HCT116 (cell line): ENCODE measurements around the gene KLF9. TPM values are rescaled to one million over a fixed set of nuclear protein-coding genes. Genes with fewer than 3 reads are reported as not detected.

Experiments used
- ATAC-seq: fragments of 200-7000 bp; cut with Tn5 transposase; 2 replicates; pipeline ENCODE4 v1.9.1; 2020; ENCODE audit warnings: mild to moderate bottlenecking, moderate library complexity
- BruUV-seq: library from RNA; stranded (reverse); fragments of 400-500 nt; replicated peaks from 2 replicates; lab custom pipeline; 2021; lab: Mats Ljungman, UMichigan
- CTCF ChIA-PET: fragments of 300-600 bp; sonication (Branson Sonifier 250); formaldehyde crosslinking; loops from one replicate; lab custom pipeline; 2021; ENCODE audit warnings: antibody characterized with exemption; lab: Charles Lee
- POLR2A ChIA-PET: fragments of 300-600, 350-600 bp; sonication (Branson Sonifier 250); formaldehyde crosslinking; loops from one replicate; lab custom pipeline; 2021; ENCODE audit warnings: antibody characterized with exemption; lab: Charles Lee
- RAD21 ChIA-PET, 2 experiments: fragments of 300-600 bp; sonication (Branson Sonifier 250); formaldehyde crosslinking; loops; one replicate each; lab custom pipeline; 2023; ENCODE audit warnings: low total read pairs in 2 of 2; ENCODE audit not compliant: uncharacterized antibody in 2 of 2, unreplicated experiment in 2 of 2, low non-redundant PET in 1 of 2; lab: Charles Lee
- DNase-seq: peaks from one replicate; pipeline ENCODE4 v3.0.0-alpha.2; 2010; ENCODE audit warnings: low read depth, low spot score
- H2AFZ ChIP-seq: fragments of 200-600 bp; shearing (Covaris generic), sonication (generic); 2 replicates; pipeline ENCODE4 v1.6.1; 2017; ENCODE audit warnings: low read depth, mixed run types, mixed read lengths, antibody characterized with exemption, low read length; ENCODE audit not compliant: poor library complexity, severe bottlenecking
- H3K27ac ChIP-seq: 2 replicates; pipeline ENCODE4 v1.5.1; 2012; ENCODE audit warnings: low read depth, low read length
- H3K27me3 ChIP-seq: fragments of 200-600 bp; sonication (generic); 2 replicates; pipeline ENCODE4 v1.6.1; 2016; ENCODE audit warnings: mixed run types, low read length, mixed read lengths; ENCODE audit not compliant: insufficient read depth
- H3K36me3 ChIP-seq, 2 experiments: fragments of 200-500 bp in 1 of 2; fragments of 200-600 bp in 1 of 2; sonication (Bioruptor generic) in 1 of 2; sonication (generic) in 1 of 2; 2 replicates each; pipeline versions ENCODE4 v1.5.1 to v1.6.1; 2014 to 2016; ENCODE audit warnings: low read length in 2 of 2, inconsistent platforms in 1 of 2, mixed read lengths in 1 of 2, mixed run types in 1 of 2; ENCODE audit not compliant: insufficient read depth in 2 of 2, control insufficient read depth in 1 of 2
- H3K4me1 ChIP-seq, 2 experiments: fragments of 200-600 bp in 1 of 2; sonication (generic) in 1 of 2; 2 replicates each; pipeline versions ENCODE4 v1.5.1 to v1.6.1; 2012 to 2017; ENCODE audit warnings: low read length in 2 of 2, inconsistent platforms in 1 of 2, mild to moderate bottlenecking in 1 of 2, mixed read lengths in 1 of 2, mixed run types in 1 of 2, moderate library complexity in 1 of 2; ENCODE audit not compliant: insufficient read depth in 2 of 2, control insufficient read depth in 1 of 2
- H3K4me2 ChIP-seq: fragments of 200-600 bp; sonication (generic); 2 replicates; pipeline ENCODE4 v1.6.1; 2017; ENCODE audit warnings: mixed run types, low read length, mixed read lengths
- H3K4me3 ChIP-seq, 2 experiments: fragments of 200-600 bp in 1 of 2; sonication (generic) in 1 of 2; replicated peaks in 1 of 2; 2 replicates each; pipeline ENCODE4 v1.5.1; 2011 to 2016; ENCODE audit warnings: low read length in 2 of 2, control low read depth in 1 of 2, low read depth in 1 of 2, mild to moderate bottlenecking in 1 of 2, mixed read lengths in 1 of 2, mixed run types in 1 of 2
- H3K79me2 ChIP-seq: fragments of 200-600 bp; sonication (generic); 2 replicates; pipeline ENCODE4 v1.6.1; 2017; ENCODE audit warnings: mild to moderate bottlenecking, mixed run types, low read length, moderate library complexity, mixed read lengths; ENCODE audit not compliant: insufficient read depth
- H3K9ac ChIP-seq: fragments of 200-600 bp; sonication (generic); 2 replicates; pipeline ENCODE4 v1.6.1; 2016; ENCODE audit warnings: low read length, mixed read lengths
- H3K9me2 ChIP-seq: fragments of 200-600 bp; sonication (generic), shearing (Covaris generic); 2 replicates; pipeline ENCODE4 v1.6.1; 2017; ENCODE audit warnings: mixed run types, mild to moderate bottlenecking, moderate library complexity; ENCODE audit not compliant: insufficient read depth
- H3K9me3 ChIP-seq, 2 experiments: fragments of 200-500 bp in 1 of 2; fragments of 200-600 bp in 1 of 2; sonication (Bioruptor generic) in 1 of 2; sonication (generic) in 1 of 2; 2 replicates each; pipeline ENCODE4 v1.6.1; 2014 to 2017; ENCODE audit warnings: low read length in 2 of 2, mixed read lengths in 2 of 2, inconsistent platforms in 1 of 2, low read depth in 1 of 2, mild to moderate bottlenecking in 1 of 2, mixed run types in 1 of 2, moderate library complexity in 1 of 2; ENCODE audit not compliant: control insufficient read depth in 1 of 2, insufficient read depth in 1 of 2
- H4K20me1 ChIP-seq: fragments of 200-600 bp; sonication (generic), shearing (Covaris generic); 2 replicates; pipeline ENCODE4 v1.6.1; 2017; ENCODE audit warnings: mixed run types, mild to moderate bottlenecking, moderate library complexity; ENCODE audit not compliant: insufficient read depth
- ATF3 ChIP-seq: IDR thresholded peaks from 2 replicates; pipeline ENCODE4 v1.6.1; 2012
- CBX3 ChIP-seq: IDR thresholded peaks from 2 replicates; pipeline ENCODE4 v1.6.1; 2012; ENCODE audit warnings: low read depth
- CEBPB ChIP-seq: IDR thresholded peaks from 2 replicates; pipeline ENCODE4 v1.6.1; 2012; ENCODE audit warnings: low read depth
- EGR1 ChIP-seq: IDR thresholded peaks from 2 replicates; pipeline ENCODE4 v1.6.1; 2012; ENCODE audit warnings: low read depth
- ELF1 ChIP-seq: IDR thresholded peaks from 2 replicates; pipeline ENCODE4 v1.6.1; 2012; ENCODE audit warnings: low read depth, borderline replicate concordance
- EZH2 ChIP-seq: fragments of 200-600 bp; sonication (generic); IDR thresholded peaks from 2 replicates; pipeline ENCODE4 v1.6.1; 2017; ENCODE audit warnings: antibody characterized with exemption, mixed run types
- FOSL1 ChIP-seq: IDR thresholded peaks from 2 replicates; pipeline ENCODE4 v1.6.1; 2012; ENCODE audit warnings: low read depth
- JUND ChIP-seq: IDR thresholded peaks from 2 replicates; pipeline ENCODE4 v1.6.1; 2012
- MAX ChIP-seq: IDR thresholded peaks from 2 replicates; pipeline ENCODE4 v1.6.1; 2012
- POLR2A ChIP-seq: IDR thresholded peaks from 2 replicates; pipeline ENCODE4 v1.7.0; 2011; ENCODE audit warnings: borderline replicate concordance; ENCODE audit not compliant: insufficient read depth, insufficient read length; ENCODE audit errors: extremely low read depth
- RAD21 ChIP-seq: IDR thresholded peaks from 2 replicates; pipeline ENCODE4 v1.6.1; 2012; ENCODE audit warnings: low read depth, mild to moderate bottlenecking
- SIN3A ChIP-seq: IDR thresholded peaks from 2 replicates; pipeline ENCODE4 v1.6.1; 2012; ENCODE audit warnings: low read depth
- SP1 ChIP-seq: IDR thresholded peaks from 2 replicates; pipeline ENCODE4 v1.6.1; 2012; ENCODE audit warnings: low read depth
- SRF ChIP-seq: IDR thresholded peaks from 2 replicates; pipeline ENCODE4 v1.6.1; 2012; ENCODE audit warnings: low read depth
- TCF7L2 ChIP-seq: IDR thresholded peaks from 2 replicates; pipeline ENCODE4 v1.7.0; 2011; ENCODE audit warnings: borderline replicate concordance, inconsistent platforms; ENCODE audit not compliant: insufficient read depth, insufficient read length; ENCODE audit errors: extremely low read depth
- YY1 ChIP-seq: IDR thresholded peaks from 2 replicates; pipeline ENCODE4 v1.6.1; 2011; ENCODE audit warnings: low read length, low read depth, moderate library complexity, mild to moderate bottlenecking; ENCODE audit not compliant: insufficient replicate concordance; ENCODE audit errors: extremely low read depth
- ZFX ChIP-seq: fragments of 450-650 bp; IDR thresholded peaks from 2 replicates; pipeline ENCODE4 v1.6.1; 2017
- intact Hi-C: fragments of 100-400 bp; cut with micrococcal nuclease; formaldehyde crosslinking; loops from 2 replicates; pipeline ENCODE4 v1.10.0; 2022
- total RNA-seq: library from RNA; stranded (reverse); gene quantifications from one replicate; pipeline ENCODE4 v1.2.1, GENCODE V29; 2021; ENCODE audit not compliant: unreplicated experiment
- TF ChIP-seq, protein P1 (sequence below): IDR thresholded peaks from 2 replicates; pipeline ENCODE4 v1.6.1; 2012; ENCODE audit warnings: low read depth
- TF ChIP-seq, protein P2 (sequence below), 3 experiments: fragments of 200-600 bp in 1 of 3; sonication (generic) in 1 of 3; IDR thresholded peaks in 2 of 3; conservative IDR thresholded peaks in 1 of 3; 2 replicates each; pipeline ENCODE4 v1.5.1; 2012 to 2017; ENCODE audit warnings: low read depth in 2 of 3, low read length in 2 of 3, antibody characterized with exemption in 1 of 3, borderline replicate concordance in 1 of 3, control low read depth in 1 of 3, mild to moderate bottlenecking in 1 of 3, mixed read lengths in 1 of 3, mixed run types in 1 of 3, moderate library complexity in 1 of 3; ENCODE audit not compliant: insufficient read depth in 1 of 3

KLF9 gene
- total RNA-seq, 1 experiment from 2014 or later: 8.3 TPM

GRCh38 chr9:70409280-70409679, 5.2 kb downstream of the KLF9 start:
- BruUV-seq: no TSS peak
- no peak for DNase-seq
- ChIA-PET POLR2A (no interaction called here), RAD21 (no interaction called here), CTCF (no interaction called here)
- no peaks in the 10 kb centered on the region for H3K9me3 ChIP-seq
- H3K9me2 ChIP-seq: no peaks in the 10 kb centered on the region
- H3K36me3 ChIP-seq: no peaks in the 10 kb centered on the region
- H3K27me3 ChIP-seq: no peaks in the 10 kb centered on the region
- no peak overlapping the region for H3K9ac ChIP-seq
- intact Hi-C loops: no loop called here
- no peak overlapping the region for H3K4me3 ChIP-seq
- no peaks in the 10 kb centered on the region for H3K79me2 ChIP-seq
- H3K4me1 ChIP-seq: peaks cover 13 to 47% of the 10 kb centered on the region in 2 experiments; a peak in 3 of 4 replicates
- no peak overlapping the region for H3K4me2 ChIP-seq
- ATAC-seq: no peak
- no peak for TF ChIP-seq ATF3
- no peak for TF ChIP-seq CEBPB
- no peak for TF ChIP-seq SIN3A
- no peak for TF ChIP-seq JUND
- TF ChIP-seq TCF7L2: no peak
- TF ChIP-seq SRF: no peak
- TF ChIP-seq, protein P1, sequence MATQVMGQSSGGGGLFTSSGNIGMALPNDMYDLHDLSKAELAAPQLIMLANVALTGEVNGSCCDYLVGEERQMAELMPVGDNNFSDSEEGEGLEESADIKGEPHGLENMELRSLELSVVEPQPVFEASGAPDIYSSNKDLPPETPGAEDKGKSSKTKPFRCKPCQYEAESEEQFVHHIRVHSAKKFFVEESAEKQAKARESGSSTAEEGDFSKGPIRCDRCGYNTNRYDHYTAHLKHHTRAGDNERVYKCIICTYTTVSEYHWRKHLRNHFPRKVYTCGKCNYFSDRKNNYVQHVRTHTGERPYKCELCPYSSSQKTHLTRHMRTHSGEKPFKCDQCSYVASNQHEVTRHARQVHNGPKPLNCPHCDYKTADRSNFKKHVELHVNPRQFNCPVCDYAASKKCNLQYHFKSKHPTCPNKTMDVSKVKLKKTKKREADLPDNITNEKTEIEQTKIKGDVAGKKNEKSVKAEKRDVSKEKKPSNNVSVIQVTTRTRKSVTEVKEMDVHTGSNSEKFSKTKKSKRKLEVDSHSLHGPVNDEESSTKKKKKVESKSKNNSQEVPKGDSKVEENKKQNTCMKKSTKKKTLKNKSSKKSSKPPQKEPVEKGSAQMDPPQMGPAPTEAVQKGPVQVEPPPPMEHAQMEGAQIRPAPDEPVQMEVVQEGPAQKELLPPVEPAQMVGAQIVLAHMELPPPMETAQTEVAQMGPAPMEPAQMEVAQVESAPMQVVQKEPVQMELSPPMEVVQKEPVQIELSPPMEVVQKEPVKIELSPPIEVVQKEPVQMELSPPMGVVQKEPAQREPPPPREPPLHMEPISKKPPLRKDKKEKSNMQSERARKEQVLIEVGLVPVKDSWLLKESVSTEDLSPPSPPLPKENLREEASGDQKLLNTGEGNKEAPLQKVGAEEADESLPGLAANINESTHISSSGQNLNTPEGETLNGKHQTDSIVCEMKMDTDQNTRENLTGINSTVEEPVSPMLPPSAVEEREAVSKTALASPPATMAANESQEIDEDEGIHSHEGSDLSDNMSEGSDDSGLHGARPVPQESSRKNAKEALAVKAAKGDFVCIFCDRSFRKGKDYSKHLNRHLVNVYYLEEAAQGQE: no peak
- TF ChIP-seq FOSL1: no peak
- no peak for TF ChIP-seq POLR2A
- no peak for TF ChIP-seq EGR1
- TF ChIP-seq RAD21: no peak
- no peak for TF ChIP-seq ZFX
- no peak for TF ChIP-seq CBX3
- no peak for TF ChIP-seq ELF1
- no peak for TF ChIP-seq YY1
- no peak for TF ChIP-seq MAX
- TF ChIP-seq, protein P2, sequence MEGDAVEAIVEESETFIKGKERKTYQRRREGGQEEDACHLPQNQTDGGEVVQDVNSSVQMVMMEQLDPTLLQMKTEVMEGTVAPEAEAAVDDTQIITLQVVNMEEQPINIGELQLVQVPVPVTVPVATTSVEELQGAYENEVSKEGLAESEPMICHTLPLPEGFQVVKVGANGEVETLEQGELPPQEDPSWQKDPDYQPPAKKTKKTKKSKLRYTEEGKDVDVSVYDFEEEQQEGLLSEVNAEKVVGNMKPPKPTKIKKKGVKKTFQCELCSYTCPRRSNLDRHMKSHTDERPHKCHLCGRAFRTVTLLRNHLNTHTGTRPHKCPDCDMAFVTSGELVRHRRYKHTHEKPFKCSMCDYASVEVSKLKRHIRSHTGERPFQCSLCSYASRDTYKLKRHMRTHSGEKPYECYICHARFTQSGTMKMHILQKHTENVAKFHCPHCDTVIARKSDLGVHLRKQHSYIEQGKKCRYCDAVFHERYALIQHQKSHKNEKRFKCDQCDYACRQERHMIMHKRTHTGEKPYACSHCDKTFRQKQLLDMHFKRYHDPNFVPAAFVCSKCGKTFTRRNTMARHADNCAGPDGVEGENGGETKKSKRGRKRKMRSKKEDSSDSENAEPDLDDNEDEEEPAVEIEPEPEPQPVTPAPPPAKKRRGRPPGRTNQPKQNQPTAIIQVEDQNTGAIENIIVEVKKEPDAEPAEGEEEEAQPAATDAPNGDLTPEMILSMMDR (IDR thresholded peaks at IDR 0.05 in 2 of 3, conservative IDR thresholded peaks at IDR 0.05 in 1 of 3; ENCODE audit: borderline replicate concordance in 1 of 3, insufficient read depth in 1 of 3, low read depth in 2 of 3, low read length in 2 of 3): no peak
- TF ChIP-seq EZH2: no peak
- no peak for TF ChIP-seq SP1
- no peaks in the 10 kb centered on the region for H4K20me1 ChIP-seq
- no peak overlapping the region for H2AFZ ChIP-seq
- H3K27ac ChIP-seq: no peak overlapping the region
